Left ventricle myocardium inferior (tissue), 1 donor: ENCODE results near the gene FMR1. TPM values are rescaled to one million over a fixed set of nuclear protein-coding genes. Genes with fewer than 3 reads are reported as not detected.

Experiments used
- DNase-seq: peaks from one replicate; pipeline ENCODE4 v3.0.0-alpha.2; 2020
- H3K27ac ChIP-seq: fragments of 200-600 bp; replicated peaks from 2 replicates; pipeline ENCODE4 v1.8.0; 2021
- H3K27me3 ChIP-seq: fragments of 200-600 bp; 2 replicates; pipeline ENCODE4 v1.8.0; 2021; ENCODE audit warnings: low read depth
- H3K36me3 ChIP-seq: fragments of 200-600 bp; 2 replicates; pipeline ENCODE4 v1.8.0; 2021
- H3K4me1 ChIP-seq: fragments of 200-600 bp; 2 replicates; pipeline ENCODE4 v1.8.0; 2021
- H3K4me3 ChIP-seq: fragments of 200-600 bp; 2 replicates; pipeline ENCODE4 v1.8.0; 2021; ENCODE audit warnings: mild to moderate bottlenecking, moderate library complexity
- H3K9me3 ChIP-seq: fragments of 200-600 bp; replicated peaks from 2 replicates; pipeline ENCODE4 v1.8.0; 2021
- intact Hi-C: fragments of 100-400 bp; cut with micrococcal nuclease; formaldehyde crosslinking; loops from one replicate; pipeline ENCODE4 v1.11.0; 2022
- total RNA-seq: library from RNA; stranded (reverse); fragmentation: NEBNext Ultra II Directional; extraction: Animal tissue kit (Norgen Biotek cat#: 25700); gene quantifications from one replicate; pipeline ENCODE4 v1.2.1, GENCODE V29; 2021
- TF ChIP-seq, protein P1 (sequence below): fragments of 200-600 bp; IDR thresholded peaks from 2 replicates; pipeline ENCODE4 v1.8.0; 2021; ENCODE audit warnings: antibody characterized with exemption, mild to moderate bottlenecking, borderline replicate concordance
- donor health status: DM: no; HTN: yes; CAD: no; lungs with severe emphysema.

Gene FMR1
- total RNA-seq, 1 donor from 2014 or later: 24.3 TPM

DNA sequence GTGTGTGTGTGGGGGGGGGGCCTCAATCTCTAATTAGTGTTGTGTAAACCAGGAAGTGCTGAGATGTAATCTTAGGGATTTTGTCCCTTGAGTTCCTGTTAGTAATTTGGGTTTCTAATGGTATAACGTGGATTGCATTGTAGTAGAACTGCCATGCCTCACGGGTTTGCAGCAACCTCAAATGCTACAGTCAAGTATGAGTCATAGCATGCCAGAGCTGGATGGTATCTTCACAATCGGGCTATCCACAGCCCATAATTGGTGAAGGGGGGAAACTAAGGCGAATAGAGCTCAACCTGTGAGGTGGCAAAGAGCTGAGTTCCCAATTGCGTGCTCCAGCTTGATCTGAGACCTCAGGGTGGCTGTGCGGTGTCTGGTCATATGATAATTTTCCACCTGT is 67.2 kb downstream of the FMR1 start:
- H3K27ac ChIP-seq: no peak overlapping the region
- H3K9me3 ChIP-seq: no peaks in the 10 kb centered on the region
- no peak overlapping the region for H3K4me3 ChIP-seq
- no peaks in the 10 kb centered on the region for H3K4me1 ChIP-seq
- no peaks in the 10 kb centered on the region for H3K27me3 ChIP-seq
- intact Hi-C loops: no loop called here
- DNase-seq: no peak
- TF ChIP-seq, protein P1, sequence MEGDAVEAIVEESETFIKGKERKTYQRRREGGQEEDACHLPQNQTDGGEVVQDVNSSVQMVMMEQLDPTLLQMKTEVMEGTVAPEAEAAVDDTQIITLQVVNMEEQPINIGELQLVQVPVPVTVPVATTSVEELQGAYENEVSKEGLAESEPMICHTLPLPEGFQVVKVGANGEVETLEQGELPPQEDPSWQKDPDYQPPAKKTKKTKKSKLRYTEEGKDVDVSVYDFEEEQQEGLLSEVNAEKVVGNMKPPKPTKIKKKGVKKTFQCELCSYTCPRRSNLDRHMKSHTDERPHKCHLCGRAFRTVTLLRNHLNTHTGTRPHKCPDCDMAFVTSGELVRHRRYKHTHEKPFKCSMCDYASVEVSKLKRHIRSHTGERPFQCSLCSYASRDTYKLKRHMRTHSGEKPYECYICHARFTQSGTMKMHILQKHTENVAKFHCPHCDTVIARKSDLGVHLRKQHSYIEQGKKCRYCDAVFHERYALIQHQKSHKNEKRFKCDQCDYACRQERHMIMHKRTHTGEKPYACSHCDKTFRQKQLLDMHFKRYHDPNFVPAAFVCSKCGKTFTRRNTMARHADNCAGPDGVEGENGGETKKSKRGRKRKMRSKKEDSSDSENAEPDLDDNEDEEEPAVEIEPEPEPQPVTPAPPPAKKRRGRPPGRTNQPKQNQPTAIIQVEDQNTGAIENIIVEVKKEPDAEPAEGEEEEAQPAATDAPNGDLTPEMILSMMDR: no peak
- no peaks in the 10 kb centered on the region for H3K36me3 ChIP-seq

DNA sequence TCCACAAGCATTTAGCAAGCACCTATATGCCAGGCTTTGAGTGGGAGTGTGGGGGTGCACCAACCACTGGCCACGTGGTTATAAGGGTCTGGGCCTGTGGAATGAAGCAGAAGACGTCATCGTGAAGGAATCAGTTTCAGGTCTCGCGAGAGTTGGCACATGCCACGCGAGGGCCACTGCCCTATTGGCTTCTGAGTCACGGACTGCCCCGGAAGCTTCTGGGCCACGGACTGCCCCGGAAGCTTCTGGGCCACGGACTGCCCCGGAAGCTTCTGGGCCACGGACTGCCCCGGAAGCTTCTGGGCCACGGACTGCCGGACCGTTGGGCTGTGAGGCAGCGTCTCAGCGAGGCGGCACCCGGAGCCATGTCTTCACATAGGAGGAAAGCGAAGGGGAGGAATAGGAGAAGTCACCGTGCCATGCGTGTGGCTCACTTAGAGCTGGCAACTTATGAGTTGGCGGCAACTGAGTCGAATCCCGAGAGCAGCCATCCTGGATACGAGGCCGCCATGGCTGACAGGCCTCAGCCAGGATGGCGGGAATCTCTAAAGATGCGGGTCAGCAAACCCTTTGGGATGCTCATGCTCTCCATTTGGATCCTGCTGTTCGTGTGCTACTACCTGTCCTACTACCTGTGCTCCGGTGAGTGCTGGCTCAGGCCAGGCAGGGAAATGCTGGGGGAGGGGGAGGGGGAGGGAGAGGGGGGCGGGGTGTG is 69.5 kb downstream of the FMR1 start, which contains the start of gene FMR1NB:
TSS of gene FMR1NB (plus strand) at position 300 of the 715 bp plus-strand sequence. CDS start at position 366, 66 bp downstream.
- Histone ChIP-seq H3K27ac (no peak within 1 kb of the TSS), H3K27me3 (no peaks in the 10 kb centered on the region), H3K9me3 (no peaks in the 10 kb centered on the region), H3K4me3 (no peak within 1 kb of the TSS), H3K36me3 (no peaks in the 10 kb centered on the region), H3K4me1 (no peaks in the 10 kb centered on the region)
- intact Hi-C loops: no loop called here
- TF ChIP-seq, protein P1: no peak
- no peak for DNase-seq

Other genes starting within 250 kb of the FMR1 start
- not detected for gene FMR1NB, start 69.4 kb downstream of the FMR1 start, total RNA-seq